Breast epithelium (tissue), 3 donors: ENCODE results near the gene RGL1.

Experiments
- POLR2A ChIP-seq: fragments of 450-650 bp; IDR thresholded peaks from one replicate; pipeline ENCODE4 v1.6.1; 2016; ENCODE audit warnings: antibody characterized with exemption, mild to moderate bottlenecking, moderate library complexity
- TF ChIP-seq, protein P1 (sequence below), 3 donors: fragments of 450-650 bp; IDR thresholded peaks; one replicate each; pipeline ENCODE4 v1.5.1; 2016 to 2017; ENCODE audit warnings: antibody characterized with exemption in 3 of 3, mild to moderate bottlenecking in 3 of 3, moderate library complexity in 3 of 3

DNA sequence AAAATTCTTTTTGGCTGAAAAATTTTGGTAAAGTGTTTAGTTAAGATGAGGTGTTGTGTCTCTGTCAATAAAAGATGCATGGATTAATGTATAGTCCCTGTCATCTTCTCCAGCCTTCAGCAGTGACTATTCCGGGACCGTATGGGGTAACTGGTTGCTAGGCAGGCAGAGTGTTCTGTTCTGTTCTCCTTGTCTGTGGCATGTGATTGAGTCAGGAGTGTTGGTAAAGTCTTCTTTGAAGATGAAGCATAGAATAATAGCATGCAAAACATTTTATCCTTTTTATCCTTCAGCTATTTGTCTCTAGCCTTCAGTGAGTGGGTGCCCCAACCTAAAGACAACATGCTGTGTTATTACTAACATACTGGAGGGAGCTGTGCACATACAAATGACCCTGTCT lies 74.6 kb downstream of the RGL1 start:
- no peak for TF ChIP-seq POLR2A
- TF ChIP-seq, protein P1, sequence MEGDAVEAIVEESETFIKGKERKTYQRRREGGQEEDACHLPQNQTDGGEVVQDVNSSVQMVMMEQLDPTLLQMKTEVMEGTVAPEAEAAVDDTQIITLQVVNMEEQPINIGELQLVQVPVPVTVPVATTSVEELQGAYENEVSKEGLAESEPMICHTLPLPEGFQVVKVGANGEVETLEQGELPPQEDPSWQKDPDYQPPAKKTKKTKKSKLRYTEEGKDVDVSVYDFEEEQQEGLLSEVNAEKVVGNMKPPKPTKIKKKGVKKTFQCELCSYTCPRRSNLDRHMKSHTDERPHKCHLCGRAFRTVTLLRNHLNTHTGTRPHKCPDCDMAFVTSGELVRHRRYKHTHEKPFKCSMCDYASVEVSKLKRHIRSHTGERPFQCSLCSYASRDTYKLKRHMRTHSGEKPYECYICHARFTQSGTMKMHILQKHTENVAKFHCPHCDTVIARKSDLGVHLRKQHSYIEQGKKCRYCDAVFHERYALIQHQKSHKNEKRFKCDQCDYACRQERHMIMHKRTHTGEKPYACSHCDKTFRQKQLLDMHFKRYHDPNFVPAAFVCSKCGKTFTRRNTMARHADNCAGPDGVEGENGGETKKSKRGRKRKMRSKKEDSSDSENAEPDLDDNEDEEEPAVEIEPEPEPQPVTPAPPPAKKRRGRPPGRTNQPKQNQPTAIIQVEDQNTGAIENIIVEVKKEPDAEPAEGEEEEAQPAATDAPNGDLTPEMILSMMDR (IDR thresholded peaks at IDR 0.05) = no peak
